Fibroblast of skin of scalp (primary cell): ENCODE data around the gene XPO1. TPM values are rescaled to one million over a fixed set of nuclear protein-coding genes. Genes with fewer than 3 reads are reported as not detected.
"Not testable (repeated sequence)": the region's sequence is repeated elsewhere in the genome, so short reads cannot be mapped to it uniquely, and the experiment has no call there.

Experiments
- DNase-seq: peaks from one replicate; pipeline ENCODE4 v3.0.0-alpha.2; 2013
- polyA plus RNA-seq, 2 experiments: library from polyadenylated mRNA; unstranded; fragments of 120-200 nt; gene quantifications; one replicate each; pipeline ENCODE4 v1.2.1, GENCODE V29; 2013; ENCODE audit not compliant: insufficient read length in 2 of 2

XPO1 gene
- 118 TPM for polyA plus RNA-seq (2013, experiment 1 of 2; ENCODE audit: insufficient read length)
- polyA plus RNA-seq (2013, experiment 2 of 2; ENCODE audit: insufficient read length) = 130 TPM

GRCh38 chr2:61538200-61538919 lies at the start of gene XPO1:
XPO1 (minus strand) TSS chr2:61538356; CDS start chr2:61533897, 4,459 bp downstream.
- DNase-seq = peak; percentile 100

DNA sequence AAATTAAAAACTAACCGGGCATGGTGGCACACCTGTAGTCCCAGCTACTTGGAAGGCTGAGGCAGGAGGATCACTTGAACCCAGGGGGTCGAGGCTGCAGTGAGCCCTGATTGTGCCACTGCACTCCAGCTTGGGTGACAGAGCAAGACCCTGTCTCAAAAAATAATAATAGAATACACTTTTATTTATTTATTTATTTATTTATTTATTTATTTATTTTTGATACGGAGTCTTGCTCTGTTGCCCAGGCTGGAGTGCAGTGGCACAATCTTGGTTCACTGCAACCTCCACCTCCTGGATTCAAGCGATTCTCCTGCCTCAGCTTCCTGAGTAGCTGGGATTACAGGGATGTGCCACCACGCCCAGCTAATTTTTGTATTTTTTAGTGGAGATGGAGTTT lies 48.8 kb upstream of the XPO1 start:
- DNase-seq = not testable (repeated sequence)

DNA sequence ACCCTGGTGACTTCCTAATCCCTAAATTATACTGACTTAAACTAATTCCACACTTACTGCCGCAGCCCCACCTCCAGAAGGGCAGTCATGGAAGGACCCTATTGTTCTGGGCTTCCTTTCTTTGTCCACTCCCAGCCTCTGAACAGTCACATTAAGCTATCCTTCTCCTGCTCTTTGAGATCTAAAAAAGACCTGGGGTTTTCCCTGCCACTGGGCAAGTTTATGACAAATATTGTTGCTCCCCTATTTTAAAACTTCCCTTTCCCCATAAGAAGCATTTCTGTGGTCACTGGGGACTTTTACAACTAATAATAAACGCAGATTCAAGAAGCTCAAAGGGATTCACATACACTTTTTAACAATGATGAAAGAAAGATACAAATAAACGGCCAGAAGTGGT lies 47.2 kb upstream of the XPO1 start:
- no peak for DNase-seq

DNA sequence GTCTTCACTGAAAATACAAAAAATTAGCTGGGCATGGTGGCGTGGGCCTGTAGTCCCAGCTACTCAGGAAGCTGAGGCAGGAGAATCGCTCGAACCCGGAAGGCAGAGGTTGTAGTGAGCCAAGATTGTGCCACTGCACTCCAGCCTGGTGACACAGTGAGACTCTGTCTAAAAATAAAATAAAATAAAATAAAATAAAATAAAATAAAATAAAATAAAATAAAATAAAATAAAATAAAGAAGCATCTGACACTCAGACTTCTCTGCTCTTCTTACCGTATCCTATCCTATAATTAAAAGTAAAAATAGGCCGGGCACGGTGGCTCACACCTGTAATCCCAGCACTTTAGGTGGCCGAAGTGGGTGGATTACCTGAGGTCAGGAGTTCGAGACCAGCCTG lies 46.2 kb upstream of the XPO1 start:
- DNase-seq = not testable (repeated sequence)

GRCh38 chr2:61582165-61582564 lies 44.0 kb upstream of the XPO1 start:
- no peak for DNase-seq

GRCh38 chr2:61581716-61582115 lies 43.6 kb upstream of the XPO1 start:
- DNase-seq = no peak

DNA sequence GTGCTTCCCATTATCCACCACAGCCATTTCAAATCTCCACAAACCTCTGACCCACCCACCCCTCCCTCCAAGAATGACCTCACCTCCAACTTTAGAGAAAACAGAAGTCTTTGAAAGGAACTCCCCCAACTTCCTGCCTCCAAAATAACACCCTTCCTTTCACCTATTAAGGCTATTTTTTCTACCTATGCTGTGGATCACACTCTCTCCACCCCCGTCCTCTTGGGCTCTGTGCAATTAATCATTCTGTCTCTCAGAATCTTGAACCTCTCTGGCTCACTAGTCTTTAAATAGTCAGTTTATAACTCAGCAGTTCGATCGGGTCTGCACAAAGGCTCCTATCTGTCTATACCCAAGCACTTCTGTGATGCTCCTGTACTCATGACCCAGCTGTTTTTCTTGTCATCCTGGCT lies 37.3 kb upstream of the XPO1 start:
- DNase-seq = no peak

DNA sequence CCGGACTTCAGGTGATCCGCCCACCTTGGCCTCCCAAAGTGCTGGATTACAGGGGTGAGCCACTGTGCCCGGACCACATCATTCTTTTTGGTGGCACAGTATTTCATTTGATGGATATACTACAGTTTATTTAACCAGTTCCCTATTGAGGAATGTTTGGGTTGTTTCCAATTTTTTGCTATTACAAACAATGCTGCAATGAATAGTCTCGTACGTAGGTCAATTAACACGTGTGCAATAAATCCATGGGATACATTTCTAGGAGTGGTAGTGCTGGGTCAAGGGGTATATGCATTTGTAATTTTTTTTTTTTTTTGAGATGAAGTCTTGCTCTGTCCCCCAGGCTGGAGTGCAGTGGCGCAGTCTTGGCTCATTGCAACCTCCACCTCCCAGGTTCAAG lies 28.4 kb upstream of the XPO1 start:
- no peak for DNase-seq

GRCh38 chr2:61562615-61563014 lies 24.5 kb upstream of the XPO1 start:
- DNase-seq = no peak

GRCh38 chr2:61558160-61558559 lies 20.0 kb upstream of the XPO1 start:
- DNase-seq = no peak

DNA sequence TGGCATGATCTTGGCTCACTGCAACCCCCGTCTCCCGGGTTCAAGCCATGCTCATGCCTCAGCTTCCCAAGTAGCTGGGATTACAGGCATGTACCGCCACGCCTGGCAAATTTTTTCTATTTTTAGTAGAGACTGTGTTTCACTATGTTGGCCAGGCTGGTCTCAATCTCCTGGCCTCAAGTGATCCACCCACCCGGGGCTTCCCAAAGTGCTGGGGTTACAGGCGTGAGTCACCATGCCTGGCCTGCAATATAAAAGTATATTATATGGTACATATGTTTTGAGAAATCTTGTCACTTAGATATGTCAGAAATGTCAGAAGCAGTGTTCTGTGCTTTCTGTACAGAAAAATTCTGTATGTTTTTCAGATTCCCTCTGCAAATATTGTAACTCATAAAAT lies 19.2 kb upstream of the XPO1 start:
- no peak for DNase-seq

- DNase-seq = no peak
Measured at GRCh38 chr2:61554604-61555003, 16.4 kb upstream of the XPO1 start.

DNA sequence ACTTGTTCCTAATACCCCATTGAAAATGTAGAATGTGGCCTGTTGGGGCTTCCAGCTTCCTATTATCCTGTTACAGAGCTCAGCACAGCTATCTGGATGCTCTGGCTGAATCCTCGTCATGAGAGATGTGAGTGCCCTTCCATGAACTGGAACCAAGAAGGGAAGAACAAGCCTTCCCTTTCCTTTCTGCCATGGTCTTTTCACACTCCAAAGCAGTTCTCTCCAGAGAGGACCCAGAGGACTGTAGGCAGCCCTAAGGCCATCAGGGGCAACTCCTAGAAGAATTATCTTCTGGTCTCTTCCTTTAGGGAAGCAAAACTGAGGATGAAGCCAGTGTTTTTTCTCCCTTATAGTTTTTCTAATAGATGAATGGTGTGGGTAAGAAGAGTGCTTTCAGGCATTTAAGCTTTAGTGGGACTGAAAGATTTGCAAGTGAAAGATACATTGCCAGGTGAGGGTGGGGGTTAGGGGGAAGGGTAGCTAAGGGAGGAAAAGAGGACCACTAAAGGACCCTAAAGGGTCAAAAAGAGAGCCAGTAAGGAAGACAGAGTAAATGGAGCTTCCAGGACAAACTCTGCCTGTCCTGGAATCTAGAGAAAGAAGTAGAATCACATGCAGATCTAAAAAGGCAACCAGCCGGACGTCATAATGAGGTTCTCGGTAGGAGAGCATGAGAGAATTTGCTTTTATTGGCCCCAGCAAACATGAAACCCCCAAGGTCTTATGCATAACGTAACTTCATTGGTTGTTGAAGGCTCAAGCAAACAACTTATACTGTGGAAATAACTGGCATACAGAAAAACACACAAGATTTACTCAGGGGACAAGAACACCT lies 12.4 kb upstream of the XPO1 start:
- DNase-seq = no peak

- no peak for DNase-seq
Measured at GRCh38 chr2:61549546-61549945, 11.4 kb upstream of the XPO1 start.

GRCh38 chr2:61543062-61543461 lies 4.9 kb upstream of the XPO1 start:
- DNase-seq = no peak

GRCh38 chr2:61540167-61540566 lies 2.0 kb upstream of the XPO1 start:
- not testable (repeated sequence) for DNase-seq

DNA sequence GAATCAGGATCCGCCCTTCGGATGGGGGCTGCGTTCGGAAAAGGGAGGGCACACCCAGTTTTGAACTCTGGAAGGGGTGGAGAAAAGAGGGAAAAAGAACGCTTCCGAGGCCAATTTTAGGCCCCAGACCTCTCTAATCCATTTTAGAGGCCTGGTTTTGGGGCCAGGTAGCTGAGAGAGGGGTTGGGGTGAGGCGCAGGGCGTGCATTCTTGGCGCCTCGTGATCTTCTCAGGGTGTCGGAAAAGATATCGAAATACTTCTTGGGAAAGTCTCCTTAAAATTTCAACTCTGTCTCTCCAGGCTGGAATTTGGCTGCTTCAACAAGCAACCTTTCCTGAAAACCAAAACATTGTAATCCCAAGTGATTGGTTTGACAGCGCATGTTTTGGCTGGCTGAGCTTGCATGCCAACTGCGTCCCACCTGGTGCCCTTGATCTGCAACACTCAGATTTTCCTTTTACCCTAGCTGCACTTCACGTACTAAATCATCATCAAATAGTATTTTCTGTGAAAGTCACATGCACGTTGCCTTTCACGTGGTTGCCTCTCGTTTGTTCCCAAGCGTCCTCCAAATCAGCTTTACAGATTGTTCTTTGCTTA lies 864 bp upstream of the XPO1 start:
- no peak for DNase-seq

DNA sequence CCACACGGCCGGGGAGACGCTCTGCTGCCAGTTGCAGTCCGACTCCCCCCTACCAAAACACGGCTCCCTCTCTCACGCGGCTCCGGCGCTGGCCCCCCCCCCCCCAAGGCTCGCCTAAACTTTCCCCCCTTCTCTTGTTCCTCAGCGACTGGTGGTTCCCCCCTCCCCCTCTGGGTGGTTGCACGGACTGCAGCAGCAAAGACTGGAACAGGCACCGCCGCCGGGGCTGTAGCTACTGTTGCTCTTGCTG lies 281 bp downstream of the XPO1 start:
- DNase-seq = no peak

GRCh38 chr2:61537277-61537949 lies 743 bp downstream of the XPO1 start:
- DNase-seq = peak; percentile 30

DNA sequence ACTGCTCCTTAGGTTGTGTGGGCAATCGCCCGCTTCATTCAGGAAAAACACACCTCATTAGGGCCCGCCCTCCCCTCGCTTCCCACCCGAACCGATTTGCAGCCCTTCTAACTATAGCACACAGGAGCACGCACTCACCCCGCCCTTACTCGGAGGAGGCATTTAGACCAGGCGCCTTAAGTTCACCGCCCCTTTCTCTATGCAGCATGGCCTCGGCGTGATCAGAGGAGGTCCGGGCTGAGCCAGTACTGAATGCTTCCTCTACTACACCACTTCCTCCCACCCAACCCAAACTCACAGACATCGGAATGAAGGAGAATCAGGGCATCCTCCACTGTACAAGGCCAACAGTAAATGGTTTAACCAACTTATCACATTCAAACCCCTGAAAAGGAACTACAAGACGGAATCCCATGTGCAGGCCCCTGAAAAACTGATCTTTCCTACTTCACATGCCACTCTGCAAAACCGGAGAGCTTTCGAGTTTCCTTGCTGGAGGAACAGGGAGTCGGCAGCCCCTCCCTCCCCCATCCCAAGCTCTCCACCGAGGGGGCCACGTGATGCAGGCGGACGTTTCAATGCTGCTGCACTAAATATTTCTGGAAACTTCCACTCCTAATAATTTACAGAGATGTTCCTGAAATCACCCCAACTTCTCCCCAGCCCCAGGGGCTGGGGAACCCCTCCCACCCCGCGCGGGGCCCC lies 1.4 kb downstream of the XPO1 start:
- DNase-seq = peak; percentile 87

- DNase-seq = peak; percentile 14
Measured at GRCh38 chr2:61536180-61536571, 2.0 kb downstream of the XPO1 start.

- no peak for DNase-seq
Measured at GRCh38 chr2:61535449-61535848, 2.7 kb downstream of the XPO1 start.

- no peak for DNase-seq
Measured at GRCh38 chr2:61534926-61535325, 3.2 kb downstream of the XPO1 start.
